ENCODE measurements around the gene SLC27A6. TPM values are rescaled to one million over a fixed set of nuclear protein-coding genes. Genes with fewer than 3 reads are reported as not detected.
"Not testable (repeated sequence)": the region's sequence is repeated elsewhere in the genome, so short reads cannot be mapped to it uniquely, and the experiment has no call there.

SLC27A6 gene
- total RNA-seq, 2 experiments from 2014 or later, result not detected

DNA sequence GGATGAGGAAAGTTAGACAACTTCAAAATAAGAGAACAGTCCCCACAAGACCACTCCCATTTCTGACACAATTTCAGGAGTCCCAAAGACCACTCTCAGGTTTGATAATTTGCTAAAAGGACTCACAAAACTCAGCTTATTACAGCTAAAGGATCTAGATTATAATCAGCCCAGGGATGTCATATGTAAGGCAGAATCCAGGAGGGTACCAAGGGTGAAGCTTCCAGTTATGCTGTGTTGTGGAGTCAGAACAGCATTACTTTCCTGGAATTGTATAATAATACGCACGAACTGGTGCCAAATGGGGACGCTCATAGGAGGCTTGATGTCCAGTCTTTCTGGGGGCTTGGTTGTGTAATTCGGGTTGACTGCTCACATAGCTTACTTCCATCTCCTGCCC is 55.4 kb downstream of the SLC27A6 start:
- H3K4me1 Mint-ChIP-seq, result no peaks in the 10 kb centered on the region
- H3K9me3 Mint-ChIP-seq (ENCODE audit: low read depth), result no peaks in the 10 kb centered on the region
- CTCF ChIA-PET, result no interaction called here
- DNase-seq, result no peak
- no peaks in the 10 kb centered on the region for H3K36me3 Mint-ChIP-seq
- H3K4me3 Mint-ChIP-seq, result no peak overlapping the region
- no peaks in the 10 kb centered on the region for H3K27me3 Mint-ChIP-seq
- no peak for ATAC-seq
- no peak overlapping the region for H3K27ac Mint-ChIP-seq

DNA sequence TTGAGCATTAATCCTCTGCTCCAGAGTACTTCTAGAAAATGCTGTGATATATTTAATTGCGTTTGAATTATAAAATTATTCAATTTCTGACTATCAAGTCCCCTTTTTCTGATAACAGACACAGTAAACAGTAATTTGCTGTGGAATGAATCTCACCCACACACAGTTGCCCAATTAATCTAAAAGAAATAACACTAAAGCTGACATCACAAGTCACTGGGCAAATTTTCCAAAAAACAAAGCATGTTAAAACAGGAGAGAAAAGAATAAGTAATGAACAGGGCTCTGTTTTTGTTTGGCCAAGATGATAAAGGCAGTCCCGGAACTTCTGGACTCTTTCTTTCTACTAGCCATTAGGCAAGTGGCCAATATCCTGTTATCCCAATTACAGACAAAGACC is 56.5 kb downstream of the SLC27A6 start:
- DNase-seq (no peak), ATAC-seq (no peak)
- no peaks in the 10 kb centered on the region for H3K9me3 Mint-ChIP-seq (ENCODE audit: low read depth)
- H3K4me1 Mint-ChIP-seq, result no peaks in the 10 kb centered on the region
- H3K27me3 Mint-ChIP-seq, result no peaks in the 10 kb centered on the region
- no peak overlapping the region for H3K27ac Mint-ChIP-seq
- no peak overlapping the region for H3K4me3 Mint-ChIP-seq
- CTCF ChIA-PET, result no interaction called here
- no peaks in the 10 kb centered on the region for H3K36me3 Mint-ChIP-seq

GRCh38 chr5:129022599-129022998 is 57.3 kb downstream of the SLC27A6 start:
- ATAC-seq (no peak), DNase-seq (no peak)
- CTCF ChIA-PET, result no interaction called here
- no peaks in the 10 kb centered on the region for H3K4me1 Mint-ChIP-seq
- no peaks in the 10 kb centered on the region for H3K9me3 Mint-ChIP-seq (ENCODE audit: low read depth)
- H3K27ac Mint-ChIP-seq, result no peak overlapping the region
- no peaks in the 10 kb centered on the region for H3K27me3 Mint-ChIP-seq
- no peaks in the 10 kb centered on the region for H3K36me3 Mint-ChIP-seq
- H3K4me3 Mint-ChIP-seq, result no peak overlapping the region

DNA sequence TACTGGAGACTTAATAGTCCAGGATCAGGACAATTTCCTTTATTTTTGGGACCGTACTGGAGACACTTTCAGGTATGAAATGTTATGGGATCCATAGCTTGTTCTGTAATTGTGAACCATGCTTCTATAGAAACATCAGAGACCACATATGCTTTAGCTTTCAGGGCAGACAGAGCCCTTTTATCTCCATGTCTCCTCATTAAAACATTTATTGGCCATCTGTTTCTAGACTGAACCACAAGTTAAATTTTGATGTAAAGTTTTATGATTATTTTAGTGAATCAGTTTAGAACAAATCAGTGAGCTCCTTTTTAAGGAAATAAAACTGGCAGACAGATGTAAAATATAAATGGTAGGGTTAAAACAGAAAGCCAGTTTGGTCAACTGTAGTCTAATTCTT is 62.0 kb downstream of the SLC27A6 start:
- Mint-ChIP-seq H3K4me3 (no peak overlapping the region), H3K4me1 (no peaks in the 10 kb centered on the region), H3K27ac (no peak overlapping the region), H3K9me3 (ENCODE audit: low read depth) (no peaks in the 10 kb centered on the region), H3K36me3 (no peaks in the 10 kb centered on the region), H3K27me3 (no peaks in the 10 kb centered on the region)
- DNase-seq (no peak), ATAC-seq (no peak)
- CTCF ChIA-PET, result no interaction called here

DNA sequence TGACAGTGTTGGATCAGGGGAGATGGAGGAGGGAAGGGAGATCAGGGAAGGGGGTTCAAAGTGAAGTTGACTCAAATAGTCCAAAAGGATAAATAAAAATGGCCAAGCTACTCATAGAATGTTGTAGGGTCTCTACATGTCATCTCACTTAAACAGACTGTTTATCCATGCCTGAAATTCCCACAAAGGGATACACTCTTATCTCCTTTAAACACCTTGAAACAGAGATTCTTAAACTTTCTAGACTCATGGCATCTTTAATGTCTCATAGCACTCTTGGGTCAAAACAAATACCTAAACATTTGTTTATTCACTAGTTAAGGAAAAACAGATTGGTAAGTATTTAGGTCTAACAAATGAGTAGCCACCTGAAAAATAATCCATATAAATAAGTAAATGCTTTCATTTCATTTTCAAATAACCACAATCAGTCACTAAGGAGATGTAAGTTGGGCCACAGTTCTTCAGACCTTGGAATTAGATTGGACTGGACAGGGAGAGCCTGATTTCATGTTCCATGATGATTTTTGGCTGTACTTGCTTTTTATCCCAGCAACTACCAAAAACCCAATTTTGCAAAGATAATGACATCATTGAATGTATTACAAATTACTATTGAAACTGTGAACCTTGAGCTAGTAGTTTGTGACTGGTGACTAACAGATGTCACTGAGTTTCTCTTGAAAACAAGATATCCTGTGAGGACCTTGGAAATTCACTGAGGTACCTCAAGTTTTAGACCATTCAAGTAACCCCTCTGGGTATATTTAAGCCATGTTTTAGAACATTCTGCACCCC is 66.8 kb downstream of the SLC27A6 start:
- H3K9me3 Mint-ChIP-seq (ENCODE audit: low read depth), result no peaks in the 10 kb centered on the region
- H3K36me3 Mint-ChIP-seq, result no peaks in the 10 kb centered on the region
- no peak for ATAC-seq
- no peaks in the 10 kb centered on the region for H3K27me3 Mint-ChIP-seq
- CTCF ChIA-PET, result no interaction called here
- no peaks in the 10 kb centered on the region for H3K4me1 Mint-ChIP-seq
- DNase-seq, result no peak
- no peak overlapping the region for H3K4me3 Mint-ChIP-seq
- no peak overlapping the region for H3K27ac Mint-ChIP-seq

DNA sequence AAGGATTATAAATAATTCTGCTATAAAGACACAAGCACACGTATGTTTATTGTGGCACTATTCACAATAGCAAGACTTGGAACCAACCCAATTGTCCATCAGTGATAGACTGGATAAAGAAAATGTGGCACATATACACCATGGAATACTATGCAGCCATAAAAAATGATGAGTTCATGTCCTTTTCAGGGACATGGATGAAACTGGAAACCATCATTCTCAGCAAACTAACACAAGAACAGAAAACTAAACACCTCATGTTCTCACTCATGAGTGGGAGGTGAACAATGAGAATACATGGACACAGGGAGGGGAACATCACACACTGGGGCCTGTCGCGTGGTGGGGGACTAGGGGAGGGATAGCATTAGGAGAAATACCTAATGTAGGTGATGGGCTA is 71.0 kb downstream of the SLC27A6 start:
- H3K4me1 Mint-ChIP-seq; ATAC-seq; H3K4me3 Mint-ChIP-seq; CTCF ChIA-PET; DNase-seq; H3K27me3 Mint-ChIP-seq; H3K9me3 Mint-ChIP-seq (ENCODE audit: low read depth); H3K27ac Mint-ChIP-seq; H3K36me3 Mint-ChIP-seq: not testable (repeated sequence)

GRCh38 chr5:129041196-129041881 is 76.1 kb downstream of the SLC27A6 start:
- Mint-ChIP-seq H3K4me3 (no peak overlapping the region), H3K27me3 (peaks cover 4% of the 10 kb centered on the region), H3K4me1 (no peaks in the 10 kb centered on the region), H3K9me3 (ENCODE audit: low read depth) (peaks cover 6% of the 10 kb centered on the region), H3K36me3 (no peaks in the 10 kb centered on the region), H3K27ac (no peak overlapping the region)
- CTCF ChIA-PET, result no interaction called here
- ATAC-seq (no peak), DNase-seq (no peak)

- peaks cover 6% of the 10 kb centered on the region for H3K9me3 Mint-ChIP-seq (ENCODE audit: low read depth)
- H3K4me1 Mint-ChIP-seq, result no peaks in the 10 kb centered on the region
- no peak overlapping the region for H3K27ac Mint-ChIP-seq
- H3K4me3 Mint-ChIP-seq, result no peak overlapping the region
- H3K36me3 Mint-ChIP-seq, result no peaks in the 10 kb centered on the region
- H3K27me3 Mint-ChIP-seq, result peaks cover 4% of the 10 kb centered on the region
- CTCF ChIA-PET, result no interaction called here
- ATAC-seq (no peak), DNase-seq (no peak)
These were observed 77.0 kb downstream of the SLC27A6 start for GRCh38 chr5:129042306-129042705.

DNA sequence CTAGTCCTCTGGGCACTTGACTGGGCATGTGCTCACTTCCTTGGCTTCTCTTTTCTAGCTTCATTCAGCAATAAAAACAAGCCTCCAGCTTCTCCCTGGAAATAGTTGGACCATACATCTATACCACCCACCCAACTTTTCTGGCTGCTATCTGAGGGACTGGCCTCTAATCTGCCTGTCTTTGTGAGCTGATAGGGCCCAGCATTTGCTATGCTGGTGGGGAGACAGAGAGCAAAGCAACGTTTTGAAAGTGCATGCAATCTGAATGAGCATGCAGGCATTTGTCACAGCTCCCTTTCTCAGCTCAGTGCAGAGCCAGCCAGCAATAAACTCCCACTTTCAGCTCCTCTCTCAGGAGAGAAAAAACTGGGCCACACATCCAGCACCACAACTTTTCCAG is 78.6 kb downstream of the SLC27A6 start:
- H3K4me3 Mint-ChIP-seq, result no peak overlapping the region
- CTCF ChIA-PET, result no interaction called here
- H3K27me3 Mint-ChIP-seq, result peaks cover 4% of the 10 kb centered on the region
- DNase-seq, result no peak
- H3K27ac Mint-ChIP-seq, result no peak overlapping the region
- ATAC-seq, result no peak
- H3K9me3 Mint-ChIP-seq (ENCODE audit: low read depth), result peaks cover 6% of the 10 kb centered on the region
- no peaks in the 10 kb centered on the region for H3K4me1 Mint-ChIP-seq
- no peaks in the 10 kb centered on the region for H3K36me3 Mint-ChIP-seq

GRCh38 chr5:129046151-129046550 is 80.9 kb downstream of the SLC27A6 start:
- no peak overlapping the region for H3K27ac Mint-ChIP-seq

DNA sequence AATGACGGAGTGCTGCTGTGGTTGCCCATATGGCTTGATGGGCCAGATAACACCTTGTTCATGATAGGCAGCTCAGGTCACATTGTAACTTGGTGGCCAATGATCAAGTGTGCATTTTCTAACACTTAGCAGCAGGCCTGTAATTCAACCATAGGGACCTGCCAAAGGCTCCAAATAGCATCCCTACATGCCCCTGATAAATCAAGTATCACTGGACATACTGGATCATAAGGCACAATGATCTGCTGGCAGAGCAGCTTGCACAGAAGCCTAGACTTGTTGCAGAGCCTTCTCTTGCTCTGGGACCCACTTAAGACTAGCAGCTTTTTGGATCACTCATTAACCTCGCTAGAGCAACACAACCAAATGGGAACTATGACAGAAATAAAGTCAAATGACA is 83.2 kb downstream of the SLC27A6 start:
- Mint-ChIP-seq H3K27ac (no peak overlapping the region), H3K27me3 (no peaks in the 10 kb centered on the region), H3K4me3 (no peak overlapping the region), H3K9me3 (ENCODE audit: low read depth) (peaks cover 6% of the 10 kb centered on the region), H3K36me3 (no peaks in the 10 kb centered on the region), H3K4me1 (no peaks in the 10 kb centered on the region)
- CTCF ChIA-PET, result no interaction called here
- no peak for ATAC-seq
- DNase-seq, result no peak

More at GRCh38 chr5:129046151-129046550, 80.9 kb downstream of the SLC27A6 start:
- no peak for ATAC-seq
- CTCF ChIA-PET, result no interaction called here
- no peaks in the 10 kb centered on the region for H3K4me1 Mint-ChIP-seq
- no peaks in the 10 kb centered on the region for H3K36me3 Mint-ChIP-seq
- H3K27me3 Mint-ChIP-seq, result no peaks in the 10 kb centered on the region
- DNase-seq, result no peak
- peaks cover 6% of the 10 kb centered on the region for H3K9me3 Mint-ChIP-seq (ENCODE audit: low read depth)
- no peak overlapping the region for H3K4me3 Mint-ChIP-seq

DNA sequence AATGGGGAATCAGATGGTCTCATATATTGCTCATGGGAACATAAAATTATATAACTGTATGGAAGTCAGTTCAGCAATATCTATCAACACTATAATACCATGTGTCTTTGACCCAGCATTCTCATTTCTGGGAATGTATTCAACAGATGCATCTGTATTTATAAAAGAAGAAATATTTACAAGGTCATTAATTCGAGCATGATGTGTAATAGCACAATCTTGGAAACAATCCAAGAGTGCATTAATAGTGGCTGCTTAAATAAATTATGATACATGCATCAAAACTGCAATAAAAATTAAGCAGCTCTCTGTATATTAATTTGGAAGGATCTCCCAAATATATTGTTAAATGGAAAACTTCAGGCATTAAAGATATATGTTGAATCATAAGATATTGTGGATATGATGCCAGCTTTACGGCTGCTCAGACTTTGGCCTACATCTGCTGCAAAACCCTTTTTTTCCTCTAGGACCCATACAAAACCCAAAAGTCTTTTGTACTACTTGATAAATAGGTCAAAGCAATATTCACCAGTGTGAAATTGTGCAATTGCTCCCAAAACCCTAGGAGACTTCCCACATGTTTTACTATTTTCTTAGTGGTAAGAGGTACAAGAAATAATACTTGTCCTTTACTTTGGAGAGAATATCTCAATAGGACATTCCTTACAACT is 84.0 kb downstream of the SLC27A6 start:
- Mint-ChIP-seq H3K4me3 (no peak overlapping the region), H3K4me1 (no peaks in the 10 kb centered on the region), H3K36me3 (no peaks in the 10 kb centered on the region), H3K27me3 (no peaks in the 10 kb centered on the region), H3K27ac (no peak overlapping the region), H3K9me3 (ENCODE audit: low read depth) (peaks cover 2% of the 10 kb centered on the region)
- CTCF ChIA-PET, result no interaction called here
- no peak for DNase-seq
- ATAC-seq, result no peak

DNA sequence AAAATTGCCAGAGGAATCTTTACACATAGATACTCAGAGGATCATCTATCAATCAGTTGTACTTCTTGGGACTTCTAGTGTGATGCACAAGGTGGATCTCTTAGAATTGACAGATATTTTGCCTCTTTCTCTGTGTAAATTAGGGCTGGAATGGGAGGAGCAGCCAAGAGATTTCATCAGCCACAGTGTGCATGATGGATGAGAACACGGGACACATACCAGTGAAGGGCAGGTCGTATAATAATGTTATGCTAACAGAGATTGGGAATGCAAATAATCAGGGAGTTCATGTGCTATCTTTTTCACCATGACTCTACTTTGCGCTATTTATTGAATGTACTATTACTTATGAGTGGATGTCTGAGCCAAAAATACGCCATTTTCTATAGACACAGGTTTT is 86.0 kb downstream of the SLC27A6 start:
- ATAC-seq, result no peak
- H3K27me3 Mint-ChIP-seq, result no peaks in the 10 kb centered on the region
- CTCF ChIA-PET, result no interaction called here

GRCh38 chr5:129053438-129053837 is 88.2 kb downstream of the SLC27A6 start:
- H3K4me1 Mint-ChIP-seq, result no peaks in the 10 kb centered on the region
- no peak for ATAC-seq

More for the DNA sequence above, 86.0 kb downstream of the SLC27A6 start:
- H3K36me3 Mint-ChIP-seq, result no peaks in the 10 kb centered on the region
- no peak overlapping the region for H3K4me3 Mint-ChIP-seq
- no peak overlapping the region for H3K27ac Mint-ChIP-seq
- H3K9me3 Mint-ChIP-seq (ENCODE audit: low read depth), result no peaks in the 10 kb centered on the region
- H3K4me1 Mint-ChIP-seq, result no peaks in the 10 kb centered on the region
- DNase-seq, result no peak

More at GRCh38 chr5:129053438-129053837, 88.2 kb downstream of the SLC27A6 start:
- no peaks in the 10 kb centered on the region for H3K9me3 Mint-ChIP-seq (ENCODE audit: low read depth)
- DNase-seq, result no peak
- CTCF ChIA-PET, result no interaction called here
- H3K4me3 Mint-ChIP-seq, result no peak overlapping the region
- no peaks in the 10 kb centered on the region for H3K36me3 Mint-ChIP-seq
- no peak overlapping the region for H3K27ac Mint-ChIP-seq
- H3K27me3 Mint-ChIP-seq, result no peaks in the 10 kb centered on the region

Measured in activated CD8-positive, alpha-beta memory T cell treated with anti-CD3 and anti-CD28 coated beads, Interleukin-2, amount 10 ng/mL, durations not matched to agents 7 days and 5 days (primary cell).